GM19023 (cell line): ENCODE measurements around the gene NRXN3.

Experiments
- ATAC-seq: cut with Tn5 transposase; IDR thresholded peaks from one replicate; pipeline ENCODE4 v1.9.1; 2021; ENCODE audit warnings: mild to moderate bottlenecking, moderate library complexity; ENCODE audit not compliant: unreplicated experiment

NRXN3 gene

DNA sequence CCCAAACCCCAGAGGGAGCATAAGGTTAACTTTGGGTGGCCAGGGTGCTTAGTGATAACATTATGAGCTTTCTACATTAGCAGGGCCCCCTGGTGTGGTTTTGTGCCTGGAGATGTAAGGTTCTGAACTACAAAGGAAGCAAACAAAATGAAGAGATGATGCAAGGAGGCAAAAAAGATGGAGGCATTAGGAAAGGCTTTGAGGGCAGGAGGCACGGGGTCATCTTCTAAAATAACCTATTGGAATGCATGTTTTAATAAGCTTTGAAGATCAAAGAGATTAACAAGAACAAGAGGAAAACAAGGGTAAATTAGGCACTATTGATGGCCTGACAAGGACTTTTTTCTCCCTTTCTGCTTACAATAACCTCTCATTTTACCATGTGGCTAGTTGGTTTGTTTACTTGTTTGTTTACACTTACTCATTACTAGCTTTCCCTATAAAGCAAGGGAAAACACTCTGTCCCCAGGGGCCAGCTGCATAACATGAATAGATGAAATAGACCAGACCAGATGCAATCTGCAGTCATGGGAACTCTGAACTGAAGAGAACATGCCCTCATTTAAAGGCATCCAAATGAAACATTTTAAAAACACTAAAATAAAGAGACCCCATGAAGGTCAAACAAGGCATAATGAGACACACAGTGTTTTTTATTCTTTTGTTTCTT, 1650.8 kb downstream of the NRXN3 start:
- no peak for ATAC-seq

DNA sequence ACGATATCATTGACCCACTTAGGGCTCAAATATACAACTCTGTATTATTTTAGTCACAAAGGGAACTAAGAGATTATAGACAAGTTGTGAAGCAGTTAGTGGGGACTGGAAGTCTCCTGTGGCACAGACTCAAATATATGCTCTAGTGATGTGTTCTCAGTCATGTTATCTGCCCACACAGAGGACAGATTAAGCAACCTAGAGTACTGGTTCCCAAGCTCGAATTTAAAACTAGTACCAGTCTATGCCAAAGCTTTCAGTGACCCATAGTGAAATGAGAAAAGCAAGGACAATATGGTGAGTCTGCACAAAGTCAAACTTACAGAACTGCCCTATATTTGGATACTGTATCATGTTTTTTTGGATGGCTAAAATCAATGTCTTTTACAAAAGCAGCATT, 1651.9 kb downstream of the NRXN3 start:
- ATAC-seq: no peak

DNA sequence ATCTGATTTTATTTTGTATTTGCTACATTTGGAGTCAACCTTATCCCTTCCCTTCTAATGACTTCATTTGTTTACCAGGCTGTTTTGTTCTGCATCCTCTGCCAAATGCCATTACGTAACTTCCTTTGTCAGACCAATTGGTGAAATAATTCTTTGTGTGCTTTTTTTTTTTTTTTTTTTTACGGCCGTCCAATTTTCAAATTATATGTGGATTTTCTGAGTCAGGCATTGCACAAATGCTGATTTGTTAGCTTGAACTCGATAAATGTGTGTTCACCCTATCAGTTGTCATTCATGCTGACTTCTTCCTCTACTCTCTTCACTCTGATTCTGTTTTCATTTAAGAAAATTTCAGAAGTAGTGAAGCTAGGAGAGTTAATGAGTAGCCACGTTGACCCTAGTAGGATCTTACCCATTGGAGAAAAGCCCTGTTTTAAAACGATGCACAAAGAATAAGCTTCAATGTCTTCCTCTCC, 1654.9 kb downstream of the NRXN3 start:
- ATAC-seq: no peak

DNA sequence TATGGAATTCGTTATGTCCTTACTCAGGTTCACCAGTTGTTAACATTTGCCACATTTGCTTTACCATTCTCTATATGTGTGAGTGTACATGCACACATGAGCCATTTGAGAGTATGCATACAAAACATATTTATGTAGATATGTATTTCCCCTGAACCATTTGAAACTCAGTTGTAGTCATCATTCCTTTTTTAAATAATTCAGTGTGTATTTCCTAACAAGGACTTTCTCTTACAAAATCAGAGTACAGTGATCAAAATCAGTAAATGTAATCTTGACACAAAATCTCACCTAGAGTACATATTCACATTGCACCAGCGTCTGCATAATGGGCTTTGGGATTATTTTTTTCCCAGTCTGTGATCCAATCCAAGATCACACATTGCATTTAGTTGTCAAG, 1656.2 kb downstream of the NRXN3 start:
- no peak for ATAC-seq

GRCh38 chr14:79829405-79830166, 1659.4 kb downstream of the NRXN3 start:
- ATAC-seq: no peak

DNA sequence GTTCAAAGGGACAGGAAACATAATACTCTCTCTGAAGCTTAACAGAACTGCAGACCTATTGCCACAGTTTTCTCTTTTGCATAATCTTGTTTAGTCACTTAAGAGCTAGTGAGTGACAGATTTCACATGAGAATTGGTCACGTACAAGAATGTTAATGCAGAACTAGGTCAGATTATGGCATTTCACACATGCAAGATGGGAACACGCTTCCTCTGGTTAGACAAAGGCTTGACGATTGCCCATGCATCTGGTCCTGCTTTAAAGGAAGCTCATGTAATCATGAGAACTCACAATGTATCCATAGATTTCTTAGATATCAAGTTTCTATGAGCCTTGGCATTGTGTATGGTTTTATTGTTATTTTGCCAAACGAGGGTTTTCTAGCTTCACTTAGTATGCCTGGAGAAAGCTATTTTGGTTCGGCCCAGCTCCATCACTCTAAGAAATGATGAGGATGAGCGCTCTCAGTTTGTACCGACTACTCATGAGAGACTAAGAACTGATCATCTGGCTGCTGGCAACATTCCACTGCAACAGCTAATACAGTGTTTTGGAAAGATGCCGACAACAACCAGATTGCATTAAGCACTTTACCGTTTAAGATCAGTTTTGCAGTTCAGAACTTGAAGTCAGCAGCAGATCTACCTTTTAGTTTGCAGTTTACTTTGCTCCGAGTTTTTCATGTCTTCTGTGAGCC, 1661.2 kb downstream of the NRXN3 start:
- ATAC-seq: no peak

GRCh38 chr14:79833781-79834180, 1663.6 kb downstream of the NRXN3 start:
- ATAC-seq: no peak

DNA sequence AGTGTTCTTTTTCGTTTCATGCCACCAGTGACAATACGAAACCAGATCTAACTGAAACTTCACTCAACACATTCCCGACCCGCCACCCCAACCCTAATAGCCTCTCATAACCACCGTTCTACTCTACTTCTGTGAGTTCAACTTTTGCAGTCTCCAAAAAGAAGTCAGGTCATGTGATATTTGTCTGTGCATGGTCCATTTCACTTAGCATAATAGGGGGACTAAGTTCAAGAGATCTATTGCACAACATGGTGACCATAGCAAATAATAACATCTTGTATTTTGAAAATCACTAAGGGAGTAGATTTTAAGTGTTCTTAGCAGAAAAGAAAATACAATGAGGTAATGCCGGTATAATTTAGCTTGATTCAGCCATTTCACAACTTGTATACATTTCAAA, 1664.7 kb downstream of the NRXN3 start:
- no peak for ATAC-seq

GRCh38 chr14:79836577-79836976, 1666.4 kb downstream of the NRXN3 start:
- ATAC-seq: no peak

GRCh38 chr14:79837699-79838098, 1667.5 kb downstream of the NRXN3 start:
- ATAC-seq: no peak

DNA sequence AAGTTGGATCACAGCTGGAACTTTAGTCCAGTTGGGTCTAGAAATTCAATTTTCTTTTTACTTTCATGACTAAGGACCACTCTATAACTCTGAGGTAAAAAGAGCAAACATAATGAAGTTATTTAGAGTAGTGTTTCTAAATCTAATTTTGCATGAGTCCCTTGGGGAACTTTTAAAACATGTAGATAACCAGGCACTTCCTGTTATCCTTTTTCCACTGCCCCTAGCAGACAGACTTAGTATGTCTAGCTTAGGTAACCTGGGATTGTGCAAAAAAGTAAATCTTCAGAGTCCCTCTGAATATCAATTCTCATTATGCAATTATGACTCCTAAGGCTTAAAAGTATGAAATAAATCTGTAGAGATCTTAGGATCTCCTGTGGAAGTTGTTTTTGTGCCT, 1669.9 kb downstream of the NRXN3 start:
- ATAC-seq: no peak

DNA sequence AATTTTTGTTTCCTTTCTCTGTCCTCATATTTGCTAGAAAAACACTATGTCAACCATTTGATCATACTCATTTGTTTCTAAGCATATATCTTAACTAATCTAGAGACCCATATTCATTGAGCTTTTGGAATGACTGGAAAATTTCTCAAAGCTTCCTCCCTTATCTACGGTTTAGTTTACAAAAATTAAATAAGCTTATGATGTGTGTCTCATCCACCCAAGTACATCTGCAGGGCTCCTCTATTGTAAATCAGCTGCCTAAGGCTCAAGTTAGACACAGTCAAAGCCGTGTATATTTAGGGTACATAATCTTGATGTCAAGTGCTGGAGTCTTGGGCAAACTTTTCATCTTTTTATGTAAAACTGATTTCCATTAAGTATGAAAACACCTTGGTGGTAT, 1670.7 kb downstream of the NRXN3 start:
- no peak for ATAC-seq

DNA sequence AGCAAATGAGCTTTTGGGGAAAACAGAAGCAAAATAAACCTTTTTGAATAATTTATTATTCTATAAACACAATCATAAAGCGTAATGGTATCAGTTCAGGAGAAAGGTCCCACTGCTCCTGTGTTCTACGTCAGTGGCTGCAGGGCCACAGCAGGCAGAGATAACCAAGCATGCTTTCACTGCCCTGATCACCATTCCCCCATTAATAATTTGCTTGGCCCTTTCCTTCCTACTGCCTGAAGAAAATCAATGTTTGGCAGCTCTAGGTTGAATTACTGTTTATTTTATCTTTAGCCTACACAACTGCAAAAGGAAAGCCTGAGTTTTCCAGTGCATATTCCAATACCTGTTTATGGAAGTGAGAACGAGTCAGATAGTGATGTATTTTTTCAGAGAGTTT, 1671.3 kb downstream of the NRXN3 start:
- ATAC-seq: no peak

GRCh38 chr14:79842270-79842669, 1672.1 kb downstream of the NRXN3 start:
- no peak for ATAC-seq

DNA sequence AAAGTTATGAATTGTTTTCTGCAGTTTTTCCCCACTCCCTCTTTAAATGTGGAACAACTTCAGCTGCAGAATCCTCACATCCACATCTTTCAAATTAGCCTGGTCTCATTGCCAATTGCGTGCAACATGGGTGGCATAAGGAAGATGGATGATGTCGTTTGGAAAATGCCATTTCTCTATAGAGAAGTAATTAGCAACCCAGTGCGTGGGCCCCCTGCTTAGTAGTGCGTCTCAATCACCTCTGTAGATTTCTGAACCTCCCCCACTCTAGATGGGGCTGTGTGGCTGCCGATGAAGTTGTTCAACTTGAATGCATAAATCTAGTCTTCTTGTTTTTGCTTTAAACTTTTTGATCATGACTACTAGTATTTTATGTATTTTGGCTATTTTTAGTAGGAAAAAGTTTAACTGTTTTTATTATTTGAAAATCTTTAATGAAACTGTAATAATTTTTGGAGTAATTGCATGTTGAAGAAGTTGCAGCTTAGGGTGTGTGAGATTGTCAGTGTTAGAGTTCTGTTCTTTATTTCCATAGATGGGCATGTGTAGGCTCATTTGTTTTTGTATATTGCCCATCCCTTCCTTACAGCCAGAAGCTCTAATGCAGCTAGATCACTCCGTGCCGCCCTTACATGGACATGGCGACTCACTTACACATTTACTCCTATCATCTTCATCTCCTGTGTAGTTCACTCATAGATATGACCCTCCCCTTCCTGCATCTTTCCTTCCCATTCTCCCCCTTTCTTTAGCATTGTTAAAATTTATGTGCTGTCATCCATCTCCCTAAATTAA, 1683.0 kb downstream of the NRXN3 start:
- no peak for ATAC-seq

DNA sequence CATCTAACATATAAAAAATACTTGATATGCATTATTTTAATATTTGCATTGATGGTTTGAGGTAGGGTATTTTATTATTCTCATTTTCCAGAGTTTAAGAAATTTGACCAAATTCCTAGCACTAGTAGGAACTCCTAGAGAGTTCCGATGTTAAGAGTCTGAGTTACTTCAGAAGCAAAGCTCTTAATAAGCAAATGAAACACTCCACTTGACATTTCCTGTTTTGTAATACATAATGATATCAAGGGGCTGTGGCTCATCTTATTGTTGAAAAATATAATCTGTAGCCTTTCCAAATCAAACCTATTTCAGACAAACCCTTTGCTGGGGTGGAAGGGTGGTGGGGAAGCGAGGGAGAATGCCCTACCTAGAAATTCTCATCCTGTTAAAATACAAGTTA, 1685.6 kb downstream of the NRXN3 start:
- ATAC-seq: no peak

DNA sequence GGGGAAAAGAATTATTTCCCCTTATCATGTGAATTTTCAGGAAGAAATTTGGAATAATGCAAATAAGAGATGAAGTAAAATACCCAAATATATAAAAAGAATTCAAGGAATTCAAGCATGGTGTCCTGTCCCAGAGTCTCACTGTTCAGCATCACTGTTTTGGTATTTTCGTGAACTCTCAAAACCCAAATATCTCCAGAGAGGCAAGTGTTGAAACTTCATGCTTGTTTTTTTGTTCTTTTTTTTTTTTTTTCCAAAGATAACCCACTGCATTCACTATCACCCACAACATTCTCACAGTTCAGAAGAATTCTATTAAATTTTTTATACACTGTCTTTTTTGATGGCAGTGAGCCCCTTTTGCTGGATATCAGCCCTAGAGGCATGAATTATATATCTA, 1686.2 kb downstream of the NRXN3 start:
- no peak for ATAC-seq

DNA sequence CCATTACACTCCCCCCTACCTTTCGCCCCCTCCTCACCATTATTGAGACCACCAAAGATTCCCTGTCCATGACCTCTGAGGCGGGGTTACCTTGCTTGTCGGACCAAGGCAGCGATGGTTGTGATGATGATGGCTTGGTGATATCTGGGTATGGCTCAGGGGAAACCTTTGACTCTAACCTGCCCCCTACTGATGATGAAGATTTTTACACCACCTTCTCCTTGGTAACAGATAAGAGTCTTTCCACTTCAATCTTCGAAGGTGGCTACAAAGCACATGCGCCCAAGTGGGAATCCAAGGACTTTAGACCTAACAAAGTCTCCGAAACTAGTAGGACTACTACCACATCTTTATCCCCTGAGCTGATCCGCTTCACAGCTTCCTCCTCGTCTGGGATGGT, 1690.9 kb downstream of the NRXN3 start:
- ATAC-seq: no peak

DNA sequence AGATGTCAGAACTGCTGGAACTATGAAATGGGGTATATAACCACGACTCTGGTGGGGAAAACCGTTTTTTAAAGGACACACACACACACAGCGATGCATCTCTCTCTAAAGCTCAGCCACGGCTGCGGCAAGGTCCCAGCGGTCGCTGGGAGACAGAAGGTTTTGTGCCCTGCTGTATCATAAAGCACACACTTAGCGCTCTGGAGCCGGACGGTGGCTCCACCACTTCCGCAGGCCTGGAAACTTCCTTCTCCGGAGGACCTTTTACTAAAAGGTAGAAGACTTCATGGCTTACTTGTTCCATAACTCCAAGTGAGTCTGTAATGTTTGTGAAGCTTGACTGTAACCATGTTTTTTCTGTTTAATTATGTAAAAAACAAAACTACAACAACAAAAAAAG, 1691.9 kb downstream of the NRXN3 start:
- no peak for ATAC-seq

- no peak for ATAC-seq
Measured at GRCh38 chr14:79871136-79871535, 1701.0 kb downstream of the NRXN3 start.

DNA sequence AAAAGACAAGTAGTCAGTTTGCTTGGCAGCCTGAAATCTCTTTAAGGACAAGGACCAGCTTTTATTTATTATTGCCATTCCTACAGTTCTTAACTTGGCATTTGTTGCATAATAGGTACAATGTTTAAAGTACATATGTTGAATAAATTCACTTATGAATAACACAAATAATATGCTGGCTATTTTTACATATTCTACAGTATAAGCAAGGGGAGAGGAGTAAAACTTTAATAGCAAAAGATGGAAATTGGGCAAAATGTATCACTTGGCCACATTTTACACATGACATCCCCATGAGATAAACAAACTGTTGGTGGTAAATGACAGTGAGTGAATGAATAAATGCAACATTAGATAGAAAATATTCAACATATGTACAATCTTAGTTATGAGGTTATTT, 1708.1 kb downstream of the NRXN3 start:
- no peak for ATAC-seq
